Adrenal gland (tissue), 5 donors: ENCODE results near the gene NEDD9.

ENCODE experiments used
- POLR2A ChIP-seq, 2 donors: fragments of 450-650 bp; IDR thresholded peaks; one replicate each; pipeline ENCODE4 v1.6.1; 2017; ENCODE audit warnings: antibody characterized with exemption in 2 of 2, mild to moderate bottlenecking in 2 of 2, moderate library complexity in 1 of 2
- TF ChIP-seq, protein P1 (sequence below), 6 experiments: fragments of 450-650 bp in 4 of 6; fragments of 200-600 bp in 2 of 6; sonication (generic) in 1 of 6; IDR thresholded peaks; 1 replicate in 5 of 6; 2 replicates in 1 of 6; pipeline versions ENCODE4 v1.5.1 to v1.8.0; 2016 to 2021; ENCODE audit warnings: antibody characterized with exemption in 6 of 6, mild to moderate bottlenecking in 2 of 6, moderate library complexity in 1 of 6
- donor health status: DM: no; HTN: no; CAD: no.

DNA sequence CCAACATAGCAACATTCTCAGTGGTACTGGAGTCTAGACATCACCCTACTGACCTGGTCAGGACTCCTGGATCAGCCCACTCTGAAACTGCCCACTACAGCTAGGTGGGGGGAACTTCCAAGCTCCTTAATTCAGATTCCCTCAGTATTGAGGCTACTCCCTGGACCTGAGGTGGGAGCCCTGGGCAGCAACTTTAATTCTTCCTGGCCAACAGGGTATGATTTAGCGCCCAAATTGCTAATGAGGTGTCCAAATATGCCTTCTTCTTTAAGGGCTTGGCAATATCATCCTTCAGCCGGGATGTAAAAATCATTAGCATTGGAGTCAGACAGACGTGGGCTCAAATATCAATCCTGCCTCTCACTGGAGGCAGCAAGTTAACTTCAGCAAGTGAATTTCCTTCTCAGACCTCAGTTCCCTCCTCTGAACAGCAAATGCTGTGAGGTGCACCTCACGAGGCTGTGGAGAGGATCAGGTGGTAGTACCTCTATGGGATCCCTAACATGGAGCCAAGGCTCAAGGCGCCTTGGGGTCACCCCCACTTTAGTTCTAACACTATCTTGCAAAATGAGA lies 27.6 kb downstream of the NEDD9 start:
- TF ChIP-seq, protein P1, sequence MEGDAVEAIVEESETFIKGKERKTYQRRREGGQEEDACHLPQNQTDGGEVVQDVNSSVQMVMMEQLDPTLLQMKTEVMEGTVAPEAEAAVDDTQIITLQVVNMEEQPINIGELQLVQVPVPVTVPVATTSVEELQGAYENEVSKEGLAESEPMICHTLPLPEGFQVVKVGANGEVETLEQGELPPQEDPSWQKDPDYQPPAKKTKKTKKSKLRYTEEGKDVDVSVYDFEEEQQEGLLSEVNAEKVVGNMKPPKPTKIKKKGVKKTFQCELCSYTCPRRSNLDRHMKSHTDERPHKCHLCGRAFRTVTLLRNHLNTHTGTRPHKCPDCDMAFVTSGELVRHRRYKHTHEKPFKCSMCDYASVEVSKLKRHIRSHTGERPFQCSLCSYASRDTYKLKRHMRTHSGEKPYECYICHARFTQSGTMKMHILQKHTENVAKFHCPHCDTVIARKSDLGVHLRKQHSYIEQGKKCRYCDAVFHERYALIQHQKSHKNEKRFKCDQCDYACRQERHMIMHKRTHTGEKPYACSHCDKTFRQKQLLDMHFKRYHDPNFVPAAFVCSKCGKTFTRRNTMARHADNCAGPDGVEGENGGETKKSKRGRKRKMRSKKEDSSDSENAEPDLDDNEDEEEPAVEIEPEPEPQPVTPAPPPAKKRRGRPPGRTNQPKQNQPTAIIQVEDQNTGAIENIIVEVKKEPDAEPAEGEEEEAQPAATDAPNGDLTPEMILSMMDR (IDR thresholded peaks at IDR 0.05): no peak
- no peak for TF ChIP-seq POLR2A (IDR thresholded peaks at IDR 0.05)
